ENCODE measurements around the gene MTMR12. TPM values are rescaled to one million over a fixed set of nuclear protein-coding genes. Genes with fewer than 3 reads are reported as not detected.

The MTMR12 gene
- total and polyA plus RNA-seq, 4 donors = 7.8 to 43.3 (median 23.8) TPM

- no peaks in the 10 kb centered on the region for H3K9me3 ChIP-seq (ENCODE audit: control insufficient read depth in 4 of 4, insufficient read depth in 3 of 4, low read length in 3 of 4)
- WGBS, 2 donors = 84 to 95% methylated on average over 6 of the region's 6 CpGs
- H3K36me3 ChIP-seq (ENCODE audit: control insufficient read depth in 4 of 4, insufficient read depth in 4 of 4, low read length in 4 of 4) = peaks cover 15 to 28% (median 19%) of the 10 kb centered on the region in 4 donors
- ATAC-seq (ENCODE audit: insufficient read depth, low FRiP score) (no peak), DNase-seq (no peak)
- peaks cover 0 to 3% (median 0%) of the 10 kb centered on the region in 5 donors for H3K4me1 ChIP-seq (ENCODE audit: control insufficient read depth in 5 of 5, insufficient read depth in 5 of 5, low read length in 5 of 5)
- H3K4me3 ChIP-seq = no peak overlapping the region
- H3K27me3 ChIP-seq (ENCODE audit: control insufficient read depth in 3 of 3, insufficient read depth in 3 of 3, low read length in 2 of 3) = no peaks in the 10 kb centered on the region
- no peak for TF ChIP-seq CTCF (IDR thresholded peaks at IDR 0.05; ENCODE audit: control extremely low read depth, extremely low read depth)
- H3K9ac ChIP-seq (ENCODE audit: insufficient read depth in 1 of 2, low read length in 2 of 2) = no peak overlapping the region
- H3K27ac ChIP-seq (ENCODE audit: low read depth in 1 of 2, low read length in 1 of 2) = no peak overlapping the region
These were observed 46.8 kb downstream of the MTMR12 start for GRCh38 chr5:32265902-32266301.

GRCh38 chr5:32264957-32265572 lies 47.7 kb downstream of the MTMR12 start:
- DNase-seq = no peak
- peaks cover 16 to 20% (median 17%) of the 10 kb centered on the region in 4 donors for H3K36me3 ChIP-seq (ENCODE audit: control insufficient read depth in 4 of 4, insufficient read depth in 4 of 4, low read length in 4 of 4)
- 90 to 96% methylated on average over 4 of the region's 4 CpGs for WGBS, 2 donors

GRCh38 chr5:32263684-32264083 lies 49.1 kb downstream of the MTMR12 start:
- H3K27me3 ChIP-seq (ENCODE audit: control insufficient read depth in 3 of 3, insufficient read depth in 3 of 3, low read length in 2 of 3) = no peaks in the 10 kb centered on the region
- H3K9me3 ChIP-seq (ENCODE audit: control insufficient read depth in 4 of 4, insufficient read depth in 3 of 4, low read length in 3 of 4) = no peaks in the 10 kb centered on the region
- H3K4me1 ChIP-seq (ENCODE audit: control insufficient read depth in 5 of 5, insufficient read depth in 5 of 5, low read length in 5 of 5) = peaks cover 0 to 3% (median 0%) of the 10 kb centered on the region in 5 donors
- peaks cover 11 to 26% (median 24%) of the 10 kb centered on the region in 4 donors for H3K36me3 ChIP-seq (ENCODE audit: control insufficient read depth in 4 of 4, insufficient read depth in 4 of 4, low read length in 4 of 4)
- H3K4me3 ChIP-seq = no peak overlapping the region
- DNase-seq = no peak
- H3K27ac ChIP-seq (ENCODE audit: low read depth in 1 of 2, low read length in 1 of 2) = no peak overlapping the region
- TF ChIP-seq CTCF (IDR thresholded peaks at IDR 0.05; ENCODE audit: control extremely low read depth, extremely low read depth) = no peak
- H3K9ac ChIP-seq (ENCODE audit: insufficient read depth in 1 of 2, low read length in 2 of 2) = no peak overlapping the region
- no peak for ATAC-seq (ENCODE audit: insufficient read depth, low FRiP score)
- 94 to 100% methylated on average over 4 of the region's 4 CpGs for WGBS, 2 donors

More at GRCh38 chr5:32264957-32265572, 47.7 kb downstream of the MTMR12 start:
- H3K9me3 ChIP-seq (ENCODE audit: control insufficient read depth in 4 of 4, insufficient read depth in 3 of 4, low read length in 3 of 4) = no peaks in the 10 kb centered on the region
- no peak for ATAC-seq (ENCODE audit: insufficient read depth, low FRiP score)
- H3K27ac ChIP-seq (ENCODE audit: low read depth in 1 of 2, low read length in 1 of 2) = no peak overlapping the region
- TF ChIP-seq CTCF (IDR thresholded peaks at IDR 0.05; ENCODE audit: control extremely low read depth, extremely low read depth) = no peak
- peaks cover 0 to 3% (median 0%) of the 10 kb centered on the region in 5 donors for H3K4me1 ChIP-seq (ENCODE audit: control insufficient read depth in 5 of 5, insufficient read depth in 5 of 5, low read length in 5 of 5)
- H3K27me3 ChIP-seq (ENCODE audit: control insufficient read depth in 3 of 3, insufficient read depth in 3 of 3, low read length in 2 of 3) = no peaks in the 10 kb centered on the region
- no peak overlapping the region for H3K9ac ChIP-seq (ENCODE audit: insufficient read depth in 1 of 2, low read length in 2 of 2)
- no peak overlapping the region for H3K4me3 ChIP-seq
